GM10266 (cell line): ENCODE measurements around the gene CCDC18.

Experiments
- DNase-seq: peaks from one replicate; pipeline ENCODE4 v3.0.0; 2012; ENCODE audit errors: extremely low spot score
- CTCF ChIP-seq: IDR thresholded peaks from 2 replicates; pipeline ENCODE4 v1.5.1; 2012; ENCODE audit warnings: mild to moderate bottlenecking, low read depth; ENCODE audit not compliant: control insufficient read depth, insufficient read depth; ENCODE audit errors: missing control alignments

The CCDC18 gene

GRCh38 chr1:93143769-93144168, 36.8 kb upstream of the CCDC18 start:
- no peak for TF ChIP-seq CTCF
- no peak for DNase-seq

GRCh38 chr1:93148001-93148400, 32.5 kb upstream of the CCDC18 start:
- TF ChIP-seq CTCF = no peak
- DNase-seq = no peak

- no peak for DNase-seq
- no peak for TF ChIP-seq CTCF
These were observed 29.8 kb upstream of the CCDC18 start for GRCh38 chr1:93150729-93151128.

- DNase-seq = no peak
- no peak for TF ChIP-seq CTCF
These were observed 29.1 kb upstream of the CCDC18 start for GRCh38 chr1:93151474-93151873.

GRCh38 chr1:93152835-93153234, 27.7 kb upstream of the CCDC18 start:
- TF ChIP-seq CTCF = no peak
- no peak for DNase-seq

GRCh38 chr1:93154898-93155297, 25.6 kb upstream of the CCDC18 start:
- no peak for DNase-seq
- no peak for TF ChIP-seq CTCF

- no peak for DNase-seq
- no peak for TF ChIP-seq CTCF
These were observed 25.2 kb upstream of the CCDC18 start for GRCh38 chr1:93155335-93155734.
